ENCODE data around the gene FUOM.

The FUOM gene

GRCh38 chr10:133357285-133358161, at the start of gene FUOM:
Gene FUOM (minus strand): TSS chr10:133358019. CDS start chr10:133358007, 12 bp downstream.
- H3K9ac ChIP-seq (ENCODE audit: low read depth in 1 of 2, low read length in 2 of 2), result peak within 1 kb of the TSS; percentile 56 to 68
- H3K4me1 ChIP-seq (ENCODE audit: control insufficient read depth in 2 of 2, insufficient read depth in 2 of 2, low read length in 2 of 2), result peaks cover 18 to 25% of the 10 kb centered on the region in 2 donors
- H3K4me3 ChIP-seq (ENCODE audit: low read length in 2 of 2), result peak within 1 kb of the TSS; percentile 59 to 62
- no peaks in the 10 kb centered on the region for H3K27me3 ChIP-seq (ENCODE audit: control insufficient read depth in 2 of 2, insufficient read depth in 2 of 2, low read length in 2 of 2)
- H3K27ac ChIP-seq (ENCODE audit: low read depth in 2 of 2, low read length in 2 of 2), result peak within 1 kb of the TSS in 1 of 2 donors; percentile 63
- no peaks in the 10 kb centered on the region for H3K9me3 ChIP-seq (ENCODE audit: control insufficient read depth in 2 of 2, low read length in 2 of 2)
- peaks cover 7 to 10% of the 10 kb centered on the region in 2 donors for H3K36me3 ChIP-seq (ENCODE audit: control insufficient read depth in 2 of 2, insufficient read depth in 2 of 2, low read length in 2 of 2)

- Histone ChIP-seq H3K27me3 (ENCODE audit: control insufficient read depth in 2 of 2, insufficient read depth in 2 of 2, low read length in 2 of 2) (no peaks in the 10 kb centered on the region), H3K4me1 (ENCODE audit: control insufficient read depth in 2 of 2, insufficient read depth in 2 of 2, low read length in 2 of 2) (no peaks in the 10 kb centered on the region), H3K36me3 (ENCODE audit: control insufficient read depth in 2 of 2, insufficient read depth in 2 of 2, low read length in 2 of 2) (peaks cover 24 to 38% of the 10 kb centered on the region in 2 donors)
Observed at GRCh38 chr10:133405844-133406527, 48.2 kb upstream of the FUOM start.

GRCh38 chr10:133405272-133405671, 47.5 kb upstream of the FUOM start:
- Histone ChIP-seq H3K9ac (ENCODE audit: low read depth in 1 of 2, low read length in 2 of 2) (no peak overlapping the region), H3K36me3 (ENCODE audit: control insufficient read depth in 2 of 2, insufficient read depth in 2 of 2, low read length in 2 of 2) (peaks cover 23 to 36% of the 10 kb centered on the region in 2 donors), H3K27me3 (ENCODE audit: control insufficient read depth in 2 of 2, insufficient read depth in 2 of 2, low read length in 2 of 2) (no peaks in the 10 kb centered on the region), H3K27ac (ENCODE audit: low read depth in 2 of 2, low read length in 2 of 2) (no peak overlapping the region), H3K4me3 (ENCODE audit: low read length in 2 of 2) (no peak overlapping the region), H3K9me3 (ENCODE audit: control insufficient read depth in 2 of 2, low read length in 2 of 2) (no peaks in the 10 kb centered on the region), H3K4me1 (ENCODE audit: control insufficient read depth in 2 of 2, insufficient read depth in 2 of 2, low read length in 2 of 2) (no peaks in the 10 kb centered on the region)

More at GRCh38 chr10:133405844-133406527, 48.2 kb upstream of the FUOM start:
- no peak overlapping the region for H3K9ac ChIP-seq (ENCODE audit: low read depth in 1 of 2, low read length in 2 of 2)
- H3K9me3 ChIP-seq (ENCODE audit: control insufficient read depth in 2 of 2, low read length in 2 of 2), result no peaks in the 10 kb centered on the region
- H3K27ac ChIP-seq (ENCODE audit: low read depth in 2 of 2, low read length in 2 of 2), result no peak overlapping the region
- H3K4me3 ChIP-seq (ENCODE audit: low read length in 2 of 2), result no peak overlapping the region

- Histone ChIP-seq H3K27ac (ENCODE audit: low read depth in 2 of 2, low read length in 2 of 2) (no peak overlapping the region), H3K36me3 (ENCODE audit: control insufficient read depth in 2 of 2, insufficient read depth in 2 of 2, low read length in 2 of 2) (peaks cover 30 to 35% of the 10 kb centered on the region in 2 donors), H3K4me3 (ENCODE audit: low read length in 2 of 2) (no peak overlapping the region), H3K9ac (ENCODE audit: low read depth in 1 of 2, low read length in 2 of 2) (no peak overlapping the region), H3K4me1 (ENCODE audit: control insufficient read depth in 2 of 2, insufficient read depth in 2 of 2, low read length in 2 of 2) (no peaks in the 10 kb centered on the region), H3K27me3 (ENCODE audit: control insufficient read depth in 2 of 2, insufficient read depth in 2 of 2, low read length in 2 of 2) (no peaks in the 10 kb centered on the region), H3K9me3 (ENCODE audit: control insufficient read depth in 2 of 2, low read length in 2 of 2) (no peaks in the 10 kb centered on the region)
Observed at GRCh38 chr10:133403784-133404183, 46.0 kb upstream of the FUOM start.

- Histone ChIP-seq H3K9me3 (ENCODE audit: control insufficient read depth in 2 of 2, low read length in 2 of 2) (no peaks in the 10 kb centered on the region), H3K9ac (ENCODE audit: low read depth in 1 of 2, low read length in 2 of 2) (no peak overlapping the region), H3K27ac (ENCODE audit: low read depth in 2 of 2, low read length in 2 of 2) (no peak overlapping the region), H3K4me1 (ENCODE audit: control insufficient read depth in 2 of 2, insufficient read depth in 2 of 2, low read length in 2 of 2) (no peaks in the 10 kb centered on the region), H3K27me3 (ENCODE audit: control insufficient read depth in 2 of 2, insufficient read depth in 2 of 2, low read length in 2 of 2) (no peaks in the 10 kb centered on the region), H3K36me3 (ENCODE audit: control insufficient read depth in 2 of 2, insufficient read depth in 2 of 2, low read length in 2 of 2) (peaks cover 34 to 35% of the 10 kb centered on the region in 2 donors), H3K4me3 (ENCODE audit: low read length in 2 of 2) (no peak overlapping the region)
Observed at GRCh38 chr10:133403359-133403758, 45.5 kb upstream of the FUOM start.

GRCh38 chr10:133401981-133402725, 44.3 kb upstream of the FUOM start:
- no peaks in the 10 kb centered on the region for H3K27me3 ChIP-seq (ENCODE audit: control insufficient read depth in 2 of 2, insufficient read depth in 2 of 2, low read length in 2 of 2)
- H3K36me3 ChIP-seq (ENCODE audit: control insufficient read depth in 2 of 2, insufficient read depth in 2 of 2, low read length in 2 of 2), result peaks cover 35 to 36% of the 10 kb centered on the region in 2 donors
- H3K9me3 ChIP-seq (ENCODE audit: control insufficient read depth in 2 of 2, low read length in 2 of 2), result no peaks in the 10 kb centered on the region
- no peaks in the 10 kb centered on the region for H3K4me1 ChIP-seq (ENCODE audit: control insufficient read depth in 2 of 2, insufficient read depth in 2 of 2, low read length in 2 of 2)
- H3K4me3 ChIP-seq (ENCODE audit: low read length in 2 of 2), result no peak overlapping the region
- peak overlapping the region in 1 of 2 donors; percentile 67 for H3K27ac ChIP-seq (ENCODE audit: low read depth in 2 of 2, low read length in 2 of 2)
- no peak overlapping the region for H3K9ac ChIP-seq (ENCODE audit: low read depth in 1 of 2, low read length in 2 of 2)

GRCh38 chr10:133401500-133401899, 43.7 kb upstream of the FUOM start:
- Histone ChIP-seq H3K9me3 (ENCODE audit: control insufficient read depth in 2 of 2, low read length in 2 of 2) (no peaks in the 10 kb centered on the region), H3K9ac (ENCODE audit: low read depth in 1 of 2, low read length in 2 of 2) (no peak overlapping the region), H3K27ac (ENCODE audit: low read depth in 2 of 2, low read length in 2 of 2) (peak overlapping the region in 1 of 2 donors; percentile 67), H3K27me3 (ENCODE audit: control insufficient read depth in 2 of 2, insufficient read depth in 2 of 2, low read length in 2 of 2) (no peaks in the 10 kb centered on the region), H3K4me1 (ENCODE audit: control insufficient read depth in 2 of 2, insufficient read depth in 2 of 2, low read length in 2 of 2) (no peaks in the 10 kb centered on the region), H3K4me3 (ENCODE audit: low read length in 2 of 2) (no peak overlapping the region), H3K36me3 (ENCODE audit: control insufficient read depth in 2 of 2, insufficient read depth in 2 of 2, low read length in 2 of 2) (peaks cover 36 to 41% of the 10 kb centered on the region in 2 donors)

GRCh38 chr10:133400624-133401424, 43.0 kb upstream of the FUOM start:
- Histone ChIP-seq H3K9ac (ENCODE audit: low read depth in 1 of 2, low read length in 2 of 2) (no peak overlapping the region), H3K4me1 (ENCODE audit: control insufficient read depth in 2 of 2, insufficient read depth in 2 of 2, low read length in 2 of 2) (no peaks in the 10 kb centered on the region), H3K9me3 (ENCODE audit: control insufficient read depth in 2 of 2, low read length in 2 of 2) (no peaks in the 10 kb centered on the region), H3K27me3 (ENCODE audit: control insufficient read depth in 2 of 2, insufficient read depth in 2 of 2, low read length in 2 of 2) (no peaks in the 10 kb centered on the region), H3K27ac (ENCODE audit: low read depth in 2 of 2, low read length in 2 of 2) (peak overlapping the region; percentile 37 to 67), H3K36me3 (ENCODE audit: control insufficient read depth in 2 of 2, insufficient read depth in 2 of 2, low read length in 2 of 2) (peaks cover 36 to 46% of the 10 kb centered on the region in 2 donors), H3K4me3 (ENCODE audit: low read length in 2 of 2) (no peak overlapping the region)

GRCh38 chr10:133399123-133399601, 41.3 kb upstream of the FUOM start:
- no peak overlapping the region for H3K9ac ChIP-seq (ENCODE audit: low read depth in 1 of 2, low read length in 2 of 2)
- H3K4me1 ChIP-seq (ENCODE audit: control insufficient read depth in 2 of 2, insufficient read depth in 2 of 2, low read length in 2 of 2), result peaks cover 6 to 8% of the 10 kb centered on the region in 2 donors
- no peak overlapping the region for H3K4me3 ChIP-seq (ENCODE audit: low read length in 2 of 2)
- peaks cover 33 to 46% of the 10 kb centered on the region in 2 donors for H3K36me3 ChIP-seq (ENCODE audit: control insufficient read depth in 2 of 2, insufficient read depth in 2 of 2, low read length in 2 of 2)
- H3K27me3 ChIP-seq (ENCODE audit: control insufficient read depth in 2 of 2, insufficient read depth in 2 of 2, low read length in 2 of 2), result no peaks in the 10 kb centered on the region
- no peak overlapping the region for H3K27ac ChIP-seq (ENCODE audit: low read depth in 2 of 2, low read length in 2 of 2)
- H3K9me3 ChIP-seq (ENCODE audit: control insufficient read depth in 2 of 2, low read length in 2 of 2), result no peaks in the 10 kb centered on the region

Data from mucosa of rectum (tissue), 2 donors.